ENCODE data around the gene RGS9BP. TPM values are rescaled to one million over a fixed set of nuclear protein-coding genes. Genes with fewer than 3 reads are reported as not detected.
"Not testable (repeated sequence)": the region's sequence is repeated elsewhere in the genome, so short reads cannot be mapped to it uniquely, and the experiment has no call there.

RGS9BP gene
- total RNA-seq, 2 experiments from 2014 or later, result 0.18 to 0.32 TPM

DNA sequence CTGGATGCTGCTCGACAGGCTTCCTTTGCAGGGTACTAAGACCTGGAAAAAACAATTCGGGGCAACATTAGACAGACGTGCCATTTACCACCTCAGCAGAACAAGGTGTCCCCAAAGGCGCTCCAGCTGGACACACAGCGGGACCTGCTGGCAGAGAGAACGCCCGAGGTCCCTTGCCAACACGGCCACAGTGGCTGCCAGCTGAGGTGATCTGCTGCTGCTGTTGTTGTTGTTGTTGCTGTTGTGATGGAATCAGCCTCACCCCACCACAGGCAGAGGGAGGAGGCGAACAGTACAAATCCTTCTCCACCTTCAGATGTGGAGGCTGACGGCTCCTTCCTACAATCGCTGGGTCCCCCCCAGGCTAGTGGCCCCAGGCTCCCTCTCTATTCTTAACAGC, 25.9 kb upstream of the RGS9BP start:
- DNase-seq (no peak), ATAC-seq (no peak)
- Mint-ChIP-seq H3K4me3 (no peak overlapping the region), H3K36me3 (ENCODE audit: low read depth) (peaks cover 28% of the 10 kb centered on the region), H3K27ac (no peak overlapping the region), H3K4me1 (ENCODE audit: low read depth) (peaks cover 17% of the 10 kb centered on the region), H3K27me3 (no peaks in the 10 kb centered on the region), H3K9me3 (no peaks in the 10 kb centered on the region)
- TF ChIP-seq, protein P1, sequence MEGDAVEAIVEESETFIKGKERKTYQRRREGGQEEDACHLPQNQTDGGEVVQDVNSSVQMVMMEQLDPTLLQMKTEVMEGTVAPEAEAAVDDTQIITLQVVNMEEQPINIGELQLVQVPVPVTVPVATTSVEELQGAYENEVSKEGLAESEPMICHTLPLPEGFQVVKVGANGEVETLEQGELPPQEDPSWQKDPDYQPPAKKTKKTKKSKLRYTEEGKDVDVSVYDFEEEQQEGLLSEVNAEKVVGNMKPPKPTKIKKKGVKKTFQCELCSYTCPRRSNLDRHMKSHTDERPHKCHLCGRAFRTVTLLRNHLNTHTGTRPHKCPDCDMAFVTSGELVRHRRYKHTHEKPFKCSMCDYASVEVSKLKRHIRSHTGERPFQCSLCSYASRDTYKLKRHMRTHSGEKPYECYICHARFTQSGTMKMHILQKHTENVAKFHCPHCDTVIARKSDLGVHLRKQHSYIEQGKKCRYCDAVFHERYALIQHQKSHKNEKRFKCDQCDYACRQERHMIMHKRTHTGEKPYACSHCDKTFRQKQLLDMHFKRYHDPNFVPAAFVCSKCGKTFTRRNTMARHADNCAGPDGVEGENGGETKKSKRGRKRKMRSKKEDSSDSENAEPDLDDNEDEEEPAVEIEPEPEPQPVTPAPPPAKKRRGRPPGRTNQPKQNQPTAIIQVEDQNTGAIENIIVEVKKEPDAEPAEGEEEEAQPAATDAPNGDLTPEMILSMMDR (IDR thresholded peaks at IDR 0.05), result no peak
- CTCF ChIA-PET, result no interaction called here
- POLR2A ChIA-PET, result no interaction called here
- intact Hi-C loops (cut with micrococcal nuclease), result no loop called here

DNA sequence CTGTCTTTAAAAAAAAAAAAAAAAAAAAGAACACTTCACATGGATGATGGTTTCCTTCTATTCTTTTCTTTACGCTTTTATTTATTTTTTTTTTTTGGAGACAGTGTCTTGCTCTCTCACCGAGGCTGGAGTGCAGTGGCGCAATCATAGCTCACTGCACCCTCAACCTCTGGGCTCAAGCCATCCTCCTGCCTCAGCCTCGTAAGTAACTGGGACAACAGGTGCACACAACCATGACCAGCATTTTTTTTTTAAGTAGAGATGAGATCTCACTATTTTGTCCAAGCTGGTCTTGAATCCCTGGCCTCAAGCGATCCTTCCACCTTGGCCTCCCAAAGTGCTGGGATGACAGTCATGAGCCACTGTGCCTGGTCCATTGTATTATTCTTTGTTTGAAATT, 25.0 kb upstream of the RGS9BP start:
- Mint-ChIP-seq H3K4me1 (ENCODE audit: low read depth) (peaks cover 17% of the 10 kb centered on the region), H3K4me3 (no peak overlapping the region), H3K36me3 (ENCODE audit: low read depth) (peaks cover 28% of the 10 kb centered on the region), H3K27ac (no peak overlapping the region), H3K27me3 (no peaks in the 10 kb centered on the region), H3K9me3 (no peaks in the 10 kb centered on the region)
- intact Hi-C loops (cut with micrococcal nuclease), result no loop called here
- POLR2A ChIA-PET, result no interaction called here
- ATAC-seq, result no peak
- DNase-seq, result no peak
- TF ChIP-seq, protein P1 (IDR thresholded peaks at IDR 0.05), result no peak
- CTCF ChIA-PET, result no interaction called here

DNA sequence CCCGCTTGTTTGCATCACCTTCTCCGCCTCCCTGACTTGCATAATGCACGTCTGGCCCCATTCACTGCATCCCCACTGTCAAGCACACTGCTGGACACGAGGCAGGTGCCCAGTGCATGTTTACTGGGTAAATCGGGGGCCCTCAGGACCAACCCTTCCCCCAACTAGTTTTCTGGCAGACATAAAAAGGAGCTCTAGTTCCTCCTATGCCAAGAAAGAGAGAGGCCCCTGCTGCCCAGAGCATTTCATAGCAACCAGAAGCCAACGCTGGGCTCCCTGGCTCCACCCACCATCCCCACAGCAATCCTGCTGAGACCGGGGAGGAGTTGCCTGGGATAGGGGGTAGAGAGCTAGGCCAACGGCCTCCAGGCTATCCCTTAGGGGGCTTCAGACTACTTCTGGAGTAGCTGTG, 23.9 kb upstream of the RGS9BP start:
- ChIA-PET POLR2A (no interaction called here), CTCF (no interaction called here)
- intact Hi-C loops (cut with micrococcal nuclease), result no loop called here
- no peaks in the 10 kb centered on the region for H3K9me3 Mint-ChIP-seq
- H3K27ac Mint-ChIP-seq, result no peak overlapping the region
- H3K4me3 Mint-ChIP-seq, result no peak overlapping the region
- no peak for DNase-seq
- ATAC-seq, result no peak
- no peaks in the 10 kb centered on the region for H3K27me3 Mint-ChIP-seq
- peaks cover 10% of the 10 kb centered on the region for H3K4me1 Mint-ChIP-seq (ENCODE audit: low read depth)
- H3K36me3 Mint-ChIP-seq (ENCODE audit: low read depth), result peaks cover 24% of the 10 kb centered on the region
- TF ChIP-seq, protein P1 (IDR thresholded peaks at IDR 0.05), result no peak

DNA sequence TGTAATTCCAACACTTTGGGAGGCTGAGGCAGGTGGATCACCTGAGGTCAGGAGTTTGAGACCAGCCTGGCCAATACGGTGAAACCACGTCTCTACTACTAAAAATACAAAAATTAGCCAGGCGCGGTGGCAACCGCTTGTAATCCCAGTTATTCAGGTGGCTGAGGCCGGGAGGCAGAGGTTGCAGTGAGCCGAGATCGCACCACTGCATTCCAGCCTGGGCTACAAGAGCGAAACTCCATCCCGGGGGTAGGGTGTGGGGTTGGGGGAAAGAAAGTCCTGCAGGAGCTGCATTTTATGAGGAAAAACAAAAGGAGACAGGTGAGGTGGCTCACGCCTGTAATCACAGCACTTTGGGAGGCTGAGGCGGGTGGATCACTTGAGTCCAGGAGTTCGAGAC, 23.3 kb upstream of the RGS9BP start:
- DNase-seq; ATAC-seq; H3K4me1 Mint-ChIP-seq (ENCODE audit: low read depth); H3K27me3 Mint-ChIP-seq; intact Hi-C loops (cut with micrococcal nuclease); POLR2A ChIA-PET; H3K27ac Mint-ChIP-seq; H3K9me3 Mint-ChIP-seq; H3K4me3 Mint-ChIP-seq; CTCF ChIA-PET: not testable (repeated sequence)
- H3K36me3 Mint-ChIP-seq (ENCODE audit: low read depth), result peaks cover 20% of the 10 kb centered on the region

DNA sequence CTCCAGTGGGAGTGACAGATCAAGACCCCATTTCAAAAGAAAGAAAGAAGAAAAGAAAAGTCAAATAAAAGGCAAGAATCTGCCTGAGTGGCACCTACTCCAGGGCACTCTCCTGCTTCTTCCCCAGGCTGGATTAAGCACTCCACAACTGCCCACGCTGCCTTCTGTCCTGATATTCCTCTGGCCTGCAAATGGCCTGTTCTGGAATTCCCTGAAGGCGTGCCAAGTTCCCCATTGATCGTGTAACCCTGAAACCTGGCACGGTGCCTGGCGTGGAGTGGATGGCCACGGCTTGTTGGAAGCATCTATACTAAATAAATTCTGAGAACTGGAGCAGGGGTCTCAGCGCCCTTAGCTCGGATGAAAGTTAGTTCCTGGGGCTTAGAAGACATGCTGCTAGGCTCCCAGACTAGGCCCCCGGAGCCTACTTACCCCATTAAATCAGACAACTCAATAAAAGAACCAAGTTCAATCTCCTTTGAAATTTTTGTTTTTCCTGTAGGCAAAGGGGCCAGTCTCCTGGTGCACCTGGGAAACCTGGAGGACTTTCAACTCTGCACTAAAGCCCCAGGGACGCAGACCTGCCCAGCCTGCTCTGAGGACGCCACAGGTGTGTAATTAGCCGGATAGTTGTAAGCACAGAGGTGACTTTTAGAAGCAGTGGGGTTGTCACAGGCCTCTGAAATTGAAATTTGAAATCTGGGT, 22.6 kb upstream of the RGS9BP start:
- TF ChIP-seq, protein P1 (IDR thresholded peaks at IDR 0.05), result no peak
- DNase-seq (no peak), ATAC-seq (no peak)
- H3K27ac Mint-ChIP-seq, result no peak overlapping the region
- H3K36me3 Mint-ChIP-seq (ENCODE audit: low read depth), result peaks cover 13% of the 10 kb centered on the region
- POLR2A ChIA-PET, result no interaction called here
- no peaks in the 10 kb centered on the region for H3K27me3 Mint-ChIP-seq
- H3K4me1 Mint-ChIP-seq (ENCODE audit: low read depth), result no peaks in the 10 kb centered on the region
- CTCF ChIA-PET, result no interaction called here
- no peak overlapping the region for H3K4me3 Mint-ChIP-seq
- H3K9me3 Mint-ChIP-seq, result no peaks in the 10 kb centered on the region
- intact Hi-C loops (cut with micrococcal nuclease), result no loop called here

DNA sequence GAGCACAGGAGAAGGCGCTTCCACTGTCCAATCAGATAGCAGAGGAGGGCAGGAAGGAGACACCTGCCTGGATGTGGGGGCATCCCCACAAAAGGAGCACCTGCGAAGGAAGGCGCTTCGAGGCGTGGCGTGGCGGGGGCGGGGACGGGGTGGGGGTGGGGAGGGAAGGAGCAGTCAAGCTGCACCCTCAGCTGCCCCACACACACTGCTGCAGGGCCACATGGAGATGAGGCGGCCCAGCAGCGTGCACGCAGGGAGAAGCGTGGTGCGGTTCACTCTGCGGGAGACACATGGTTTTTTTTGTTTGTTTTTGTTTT, 22.1 kb upstream of the RGS9BP start:
- TF ChIP-seq, protein P1 (IDR thresholded peaks at IDR 0.05), result no peak
- H3K36me3 Mint-ChIP-seq (ENCODE audit: low read depth), result peaks cover 9% of the 10 kb centered on the region
- ATAC-seq (no peak), DNase-seq (no peak)
- ChIA-PET POLR2A (no interaction called here), CTCF (no interaction called here)
- no peaks in the 10 kb centered on the region for H3K4me1 Mint-ChIP-seq (ENCODE audit: low read depth)
- no peaks in the 10 kb centered on the region for H3K27me3 Mint-ChIP-seq
- no peak overlapping the region for H3K4me3 Mint-ChIP-seq
- H3K27ac Mint-ChIP-seq, result no peak overlapping the region
- no peaks in the 10 kb centered on the region for H3K9me3 Mint-ChIP-seq
- intact Hi-C loops (cut with micrococcal nuclease), result no loop called here

DNA sequence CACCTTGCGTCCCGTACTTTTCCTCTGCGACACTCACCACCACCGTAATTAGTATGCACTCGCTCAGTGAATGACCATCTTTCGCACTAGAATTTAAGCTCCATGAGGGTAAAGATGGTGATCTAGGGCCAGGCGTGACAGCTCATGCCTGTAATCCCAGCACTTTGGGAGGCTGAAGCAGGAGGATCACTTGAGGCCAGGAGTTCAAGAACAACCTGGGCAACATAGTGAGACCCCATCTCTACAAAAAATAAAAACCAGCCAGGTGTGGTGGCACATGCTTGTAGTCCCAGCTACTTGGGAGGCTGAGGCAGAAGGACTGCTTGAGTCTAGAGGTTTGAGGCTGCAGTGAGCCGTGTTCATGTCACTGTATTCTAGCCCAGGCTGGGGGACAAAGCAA, 19.3 kb upstream of the RGS9BP start:
- intact Hi-C loops (cut with micrococcal nuclease); H3K27me3 Mint-ChIP-seq; POLR2A ChIA-PET; H3K27ac Mint-ChIP-seq; H3K36me3 Mint-ChIP-seq (ENCODE audit: low read depth); H3K4me1 Mint-ChIP-seq (ENCODE audit: low read depth); DNase-seq; H3K9me3 Mint-ChIP-seq; CTCF ChIA-PET; ATAC-seq; H3K4me3 Mint-ChIP-seq: not testable (repeated sequence)

All from activated CD8-positive, alpha-beta T cell treated with anti-CD3 and anti-CD28 coated beads for 36 hours (primary cell).